K562 (cell line): ENCODE data around the gene RAB40AL. TPM values are rescaled to one million over a fixed set of nuclear protein-coding genes. Genes with fewer than 3 reads are reported as not detected.

ENCODE experiments used
- ATAC-seq: fragments of 200-7000 bp; cut with Tn5 transposase; 3 replicates; pipeline ENCODE4 v1.9.1; 2020; ENCODE audit warnings: moderate library complexity
- BruUV-seq: library from RNA; stranded (reverse); fragments of 400-500 nt; replicated peaks from 2 replicates; lab custom pipeline; 2021; lab: Mats Ljungman, UMichigan
- CTCF ChIA-PET: fragments of 300-600 bp; formaldehyde crosslinking; extraction: SDS; loops from one replicate; lab custom pipeline; 2021; ENCODE audit warnings: low intra/inter-chr PET ratio; lab: Yijun Ruan, JAX
- POLR2A ChIA-PET: fragments of 300-600, 350-650 bp; sonication (Branson Sonifier 250); formaldehyde crosslinking; extraction: SDS; loops from one replicate; lab custom pipeline; 2021; ENCODE audit warnings: antibody characterized with exemption, inconsistent platforms; lab: Yijun Ruan, JAX
- DNase-seq, 4 experiments: peaks; one replicate each; pipeline versions ENCODE4 v3.0.0 to v3.0.0-alpha.2; 2011 to 2018; ENCODE audit warnings: low spot score in 3 of 4, mixed read lengths in 3 of 4; ENCODE audit errors: extremely low read depth in 1 of 4
- FAIRE-seq: peaks from 2 replicates; lab custom pipeline; 2011; peaks lifted over from hg19 to GRCh38; lab: Jason Lieb, UNC
- H2AFZ ChIP-seq: 2 replicates; pipeline ENCODE4 v1.6.0; 2011; ENCODE audit warnings: low read depth, low read length, control low read depth, inconsistent platforms
- H3K27ac ChIP-seq: fragments of 200-600 bp; 3 replicates; pipeline ENCODE4 v1.8.0; 2011; ENCODE audit warnings: low read depth, mild to moderate bottlenecking, control low read depth, inconsistent platforms, low read length, moderate library complexity, mixed read lengths; ENCODE audit errors: extremely low read depth
- H3K27me3 ChIP-seq, 2 experiments: fragments of 300-600 bp in 1 of 2; 2 replicates in 1 of 2; 3 replicates in 1 of 2; pipeline versions ENCODE4 v1.6.0 to v1.8.0; 2011; ENCODE audit warnings: inconsistent platforms in 2 of 2, low read length in 2 of 2, mild to moderate bottlenecking in 1 of 2, mixed read lengths in 1 of 2, moderate library complexity in 1 of 2; ENCODE audit not compliant: control insufficient read depth in 2 of 2, insufficient read depth in 2 of 2
- H3K36me3 ChIP-seq: fragments of 300-600 bp; 3 replicates; pipeline ENCODE4 v1.8.0; 2011; ENCODE audit warnings: mild to moderate bottlenecking, low read length, inconsistent platforms; ENCODE audit not compliant: control insufficient read depth, insufficient read depth
- H3K4me1 ChIP-seq, 2 experiments: fragments of 200-600 bp in 1 of 2; replicated peaks in 1 of 2; 2 replicates in 1 of 2; 3 replicates in 1 of 2; pipeline versions ENCODE4 v1.5.1 to v1.8.0; 2011; ENCODE audit warnings: inconsistent platforms in 2 of 2, low read length in 2 of 2, mild to moderate bottlenecking in 1 of 2, mixed read lengths in 1 of 2, moderate library complexity in 1 of 2; ENCODE audit not compliant: control insufficient read depth in 2 of 2, insufficient read depth in 2 of 2
- H3K4me2 ChIP-seq: 2 replicates; pipeline ENCODE4 v1.6.1; 2011; ENCODE audit warnings: low read length, control low read depth, inconsistent platforms, mixed read lengths; ENCODE audit not compliant: insufficient read depth
- H3K4me3 ChIP-seq: fragments of 200-600 bp; sonication (generic), shearing (Covaris generic); 2 replicates; pipeline ENCODE4 v1.5.1; 2016; ENCODE audit warnings: control low read depth, inconsistent platforms
- H3K79me2 ChIP-seq: fragments of 200-600 bp; 3 replicates; pipeline ENCODE4 v1.8.0; 2011; ENCODE audit warnings: low read length, inconsistent platforms; ENCODE audit not compliant: control insufficient read depth, insufficient read depth
- H3K9ac ChIP-seq, 2 experiments: 2 replicates each; pipeline versions ENCODE4 v1.6.0 to v1.6.1; 2011; ENCODE audit warnings: low read depth in 2 of 2, low read length in 2 of 2, control low read depth in 1 of 2, inconsistent platforms in 1 of 2, mild to moderate bottlenecking in 1 of 2, mixed read lengths in 1 of 2; ENCODE audit not compliant: insufficient read depth in 1 of 2
- H3K9me1 ChIP-seq: one replicate; pipeline ENCODE4 v1.6.0; 2011; ENCODE audit warnings: inconsistent platforms, mild to moderate bottlenecking, low read length, moderate library complexity; ENCODE audit not compliant: control insufficient read depth, insufficient read depth
- H3K9me3 ChIP-seq: replicated peaks from 2 replicates; pipeline ENCODE4 v1.5.1; 2011; ENCODE audit warnings: low read depth, low read length, inconsistent platforms; ENCODE audit not compliant: control insufficient read depth, insufficient read depth
- H4K20me1 ChIP-seq: replicated peaks from 2 replicates; pipeline ENCODE4 v1.6.1; 2011; ENCODE audit warnings: low read length, inconsistent platforms, mixed read lengths; ENCODE audit not compliant: control insufficient read depth, insufficient read depth
- BRD4 ChIP-seq: fragments of 200-600 bp; sonication (generic); IDR thresholded peaks from 2 replicates; pipeline ENCODE4 v1.6.1; 2017; ENCODE audit warnings: inconsistent platforms
- BRD9 ChIP-seq: fragments of 450-650 bp; IDR thresholded peaks from 2 replicates; pipeline ENCODE4 v1.6.1; 2018; ENCODE audit warnings: low read depth; ENCODE audit not compliant: partially characterized antibody
- FOXK1 ChIP-seq: sonication (generic); formaldehyde crosslinking; IDR thresholded peaks from 2 replicates; pipeline ENCODE4 v1.8.0; 2022; ENCODE audit warnings: missing genetic modification reagents, mild to moderate bottlenecking, borderline replicate concordance
- KDM5B ChIP-seq: fragments of 200-600 bp; sonication (generic); IDR thresholded peaks from 2 replicates; pipeline ENCODE4 v1.6.1; 2012; ENCODE audit warnings: low read depth, mild to moderate bottlenecking, moderate library complexity, low read length, control low read depth, inconsistent platforms; ENCODE audit not compliant: insufficient replicate concordance
- KLF16 ChIP-seq: IDR thresholded peaks from 2 replicates; pipeline ENCODE4 v1.6.1; 2016; ENCODE audit warnings: antibody characterized with exemption
- RAD21 ChIP-seq, 2 experiments: fragments of 250-450 bp in 1 of 2; fragments of 450-650 bp in 1 of 2; sonication (Bioruptor Pico) in 1 of 2; formaldehyde crosslinking in 1 of 2; IDR thresholded peaks in 1 of 2; conservative IDR thresholded peaks in 1 of 2; 2 replicates each; pipeline versions ENCODE4 v1.4.0 to v1.8.0; 2020 to 2022; ENCODE audit warnings: mild to moderate bottlenecking in 2 of 2, moderate library complexity in 1 of 2
- RBBP5 ChIP-seq: fragments of 200-600 bp; sonication (generic); IDR thresholded peaks from 2 replicates; pipeline ENCODE4 v1.6.1; 2012; ENCODE audit warnings: borderline replicate concordance, mild to moderate bottlenecking, low read length, control low read depth, inconsistent platforms; ENCODE audit not compliant: insufficient read depth, poor library complexity, severe bottlenecking
- RBM14 ChIP-seq: fragments of 200-400 bp; formaldehyde crosslinking; IDR thresholded peaks from 2 replicates; pipeline ENCODE4 v1.6.1; 2018; ENCODE audit warnings: low read depth, mild to moderate bottlenecking, low read length, moderate library complexity, borderline replicate concordance; ENCODE audit not compliant: insufficient read depth
- SMAD1 ChIP-seq: fragments of 150-350 bp; IDR thresholded peaks from 2 replicates; pipeline ENCODE4 v1.6.1; 2014; ENCODE audit warnings: low read length, low read depth; ENCODE audit not compliant: partially characterized antibody
- SREBF1 ChIP-seq: fragments of 150-350 bp; IDR thresholded peaks from 2 replicates; pipeline ENCODE4 v1.6.1; 2014; ENCODE audit warnings: antibody characterized with exemption, low read depth, low read length, borderline replicate concordance
- UBTF ChIP-seq, 2 experiments: IDR thresholded peaks; 2 replicates each; pipeline ENCODE4 v1.6.1; 2012; ENCODE audit warnings: improper control_type of control experiment in 2 of 2, low read depth in 2 of 2, low read length in 2 of 2, borderline replicate concordance in 1 of 2
- ZBTB1 ChIP-seq: sonication (generic); formaldehyde crosslinking; IDR thresholded peaks from 2 replicates; pipeline ENCODE4 v1.8.1; 2023; ENCODE audit warnings: missing genetic modification reagents, low read depth, mild to moderate bottlenecking, borderline replicate concordance
- ZC3H8 ChIP-seq: fragments of 450-650 bp; IDR thresholded peaks from 2 replicates; pipeline ENCODE4 v1.6.1; 2017
- ZNF280A ChIP-seq: fragments of 450-650 bp; IDR thresholded peaks from 2 replicates; pipeline ENCODE4 v1.6.1; 2018; ENCODE audit warnings: mild to moderate bottlenecking, low read depth; ENCODE audit not compliant: partially characterized antibody
- WGBS: fragments of 100-300 bp; shearing (Covaris generic); methylation state at CpG from one replicate; pipeline ENCODE4 v1.1.6; 2016; ENCODE audit warnings: low coverage, mixed read lengths; ENCODE audit not compliant: insufficient coverage; ENCODE audit errors: missing lambda C conversion rate; 5-methylcytosine and 5-hydroxymethylcytosine counted together
- in situ Hi-C: fragments of 300-500 bp; cut with MboI; formaldehyde crosslinking; loops from 4 replicates; pipeline ENCODE4 v1.15.0; 2018; ENCODE audit warnings: inconsistent platforms, mixed read lengths
- intact Hi-C: fragments of 100-400 bp; cut with micrococcal nuclease; formaldehyde crosslinking; loops from 2 replicates; pipeline ENCODE4 v1.14.2; 2022
- polyA plus RNA-seq, 8 experiments: library from polyadenylated mRNA; depleted of rRNA in 4 of 8; stranded (reverse) in 5 of 8; unstranded in 3 of 8; fragments of >200 nt; fragmentation: Nextera tagmentation in 2 of 8; fragmentation: Illumina TruSeq in 1 of 8; extraction: Ambion mirVana in 2 of 8; extraction: Trizol in 1 of 8; gene quantifications; 2 replicates each; pipeline versions ENCODE4 v1.2.1 to v1.2.3, GENCODE V29; 2011 to 2014; ENCODE audit warnings: inconsistent platforms in 1 of 8, missing spikeins in 1 of 8
- total RNA-seq, 7 experiments: library from RNA; depleted of rRNA in 6 of 7; stranded (reverse); fragments of >200 nt in 6 of 7; fragmentation: Illumina TruSeq in 2 of 7; extraction: Trizol in 2 of 7; gene quantifications; 2 replicates each; pipeline versions ENCODE4 v1.2.1 to v1.2.3, GENCODE V29; 2011 to 2021; ENCODE audit warnings: low replicate concordance in 1 of 7
- TF ChIP-seq, protein P1 (sequence below): fragments of 250-450 bp; sonication (Bioruptor Pico); IDR thresholded peaks from 2 replicates; pipeline ENCODE4 v1.6.1; 2021; ENCODE audit warnings: mild to moderate bottlenecking

The RAB40AL gene
- total and polyA plus RNA-seq, 9 of the 15 experiments (the other 6 are each of a cell fraction or from before 2014, with no cell fraction given): 0.13 to 0.44 (median 0.42) TPM; not detected in 4

DNA sequence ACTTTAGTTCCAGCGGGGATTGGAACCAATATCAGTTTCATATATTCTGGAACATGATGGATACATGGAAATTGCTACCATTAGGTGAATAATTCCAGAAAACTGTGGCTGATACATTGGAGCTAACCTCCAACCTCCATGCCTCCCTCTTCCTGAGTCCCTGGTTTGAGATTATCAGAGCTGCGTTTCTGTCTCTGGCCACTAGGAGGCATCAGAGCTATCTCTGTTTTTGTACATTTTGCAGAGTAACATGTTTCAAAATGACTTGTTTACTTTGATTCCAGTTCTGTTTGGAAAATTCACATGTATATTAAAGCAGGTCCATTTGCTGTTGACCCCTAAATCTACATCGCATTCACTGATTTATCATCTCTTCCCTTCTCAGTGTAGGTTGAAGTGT, 2.4 kb upstream of the RAB40AL start:
- 15% methylated on average over 3 of the region's 3 CpGs for WGBS
- peak; percentile 69 for ATAC-seq
- Histone ChIP-seq H3K4me1 (no peaks in the 10 kb centered on the region), H3K27ac (no peak overlapping the region), H3K36me3 (no peaks in the 10 kb centered on the region), H3K4me3 (no peak overlapping the region), H3K9ac (no peak overlapping the region), H3K4me2 (no peak overlapping the region), H3K9me1 (no peaks in the 10 kb centered on the region), H3K9me3 (no peaks in the 10 kb centered on the region), H3K27me3 (no peaks in the 10 kb centered on the region), H4K20me1 (no peaks in the 10 kb centered on the region), H2AFZ (no peak overlapping the region), H3K79me2 (no peaks in the 10 kb centered on the region)
- in situ Hi-C loops: loop anchor here (25.0 kb wide), 1 partner anchor 528 kb away; no protein-coding TSS in a partner anchor
- ChIA-PET POLR2A (interaction anchor here (0.7 to 0.9 kb wide), 2 partner anchors 15 to 313 kb away, joined by 3 read pairs; no protein-coding TSS in a partner anchor), CTCF (interaction anchor here (0.6 to 1.3 kb wide), 2 partner anchors 222 to 242 kb away, joined by 4 to 5 read pairs; no protein-coding TSS in a partner anchor)
- intact Hi-C loops: no loop called here
- no TSS peak for BruUV-seq
- peak; percentile 89 for FAIRE-seq
- peak; percentile 18 to 46 (median 33) for DNase-seq
- TF ChIP-seq BRD9 (no peak), RBBP5 (no peak), KLF16 (no peak), RBM14 (no peak), ZC3H8 (no peak), ZNF280A (no peak), SREBF1 (no peak), RAD21 (CRISPR knock-in tag; conservative IDR thresholded peaks at IDR 0.05 in 1 of 2, IDR thresholded peaks at IDR 0.05 in 1 of 2) (peak in 1 of 2 experiments; percentile 38; a peak in 1 of 4 replicates), SMAD1 (no peak), KDM5B (no peak), UBTF (IDR thresholded peaks at IDR 0.05; ENCODE audit: borderline replicate concordance in 1 of 2, low read depth in 2 of 2, low read length in 2 of 2) (no peak), BRD4 (no peak), FOXK1 (no peak), ZBTB1 (CRISPR knock-in tag) (no peak)
- TF ChIP-seq, protein P1, sequence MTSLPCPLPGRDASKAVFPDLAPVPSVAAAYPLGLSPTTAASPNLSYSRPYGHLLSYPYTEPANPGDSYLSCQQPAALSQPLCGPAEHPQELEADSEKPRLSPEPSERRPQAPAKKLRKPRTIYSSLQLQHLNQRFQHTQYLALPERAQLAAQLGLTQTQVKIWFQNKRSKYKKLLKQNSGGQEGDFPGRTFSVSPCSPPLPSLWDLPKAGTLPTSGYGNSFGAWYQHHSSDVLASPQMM: no peak
